GM21381 (cell line): ENCODE measurements around the gene UPF3B.
A peak's percentile ranks its signal among the peaks of the same experiment; 100 is the strongest.
"Not testable (repeated sequence)": the region's sequence is repeated elsewhere in the genome, so short reads cannot be mapped to it uniquely, and the experiment has no call there.

Experiments
- ATAC-seq: cut with Tn5 transposase; IDR thresholded peaks from one replicate; pipeline ENCODE4 v1.9.1; 2021; ENCODE audit warnings: mild to moderate bottlenecking, moderate library complexity; ENCODE audit not compliant: unreplicated experiment

UPF3B gene

GRCh38 chrX:119852382-119853353, at the start of gene UPF3B:
TSS of gene UPF3B (minus strand) at chrX:119852963. CDS start at chrX:119852928, 35 bp downstream.
- peak; percentile 97 for ATAC-seq

DNA sequence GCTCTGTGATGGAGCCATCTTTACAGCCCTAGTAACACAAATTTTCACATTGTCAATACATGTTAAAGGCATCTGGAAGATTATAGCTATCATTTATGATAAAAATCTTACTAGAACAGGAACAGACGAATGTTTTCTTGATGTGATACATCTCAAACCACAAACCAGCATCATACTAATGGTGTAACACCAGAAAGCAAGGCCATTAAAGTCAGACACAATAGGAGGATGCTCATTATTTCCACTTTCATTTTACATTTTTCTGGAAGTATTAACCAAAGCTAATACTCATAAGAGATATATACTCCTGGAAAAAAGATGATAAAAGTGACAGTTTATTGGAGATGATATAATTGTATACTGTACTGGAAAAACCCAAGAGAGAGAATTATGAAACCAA, 48.2 kb upstream of the UPF3B start:
- ATAC-seq: no peak

DNA sequence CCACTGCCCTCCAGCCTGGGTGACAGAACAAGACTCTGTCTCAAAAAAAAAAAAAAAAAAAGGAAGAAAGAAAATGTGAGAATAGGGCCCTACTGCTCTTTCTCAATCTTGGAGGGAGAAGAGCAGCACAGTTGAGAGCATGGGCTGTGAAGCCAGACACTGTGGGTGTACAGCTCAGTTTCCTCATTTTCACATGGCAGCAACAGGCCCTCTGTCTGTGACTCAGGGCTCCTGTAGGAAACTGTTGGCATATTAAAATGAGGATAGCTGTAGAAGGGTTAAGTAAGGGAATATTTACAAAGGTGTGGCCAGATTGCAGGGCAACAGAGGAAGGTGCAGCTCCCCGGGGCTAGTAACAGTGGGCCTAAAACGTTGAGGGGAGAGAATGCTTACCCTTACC, 46.4 kb upstream of the UPF3B start:
- no peak for ATAC-seq

GRCh38 chrX:119895843-119896326, 43.1 kb upstream of the UPF3B start, which contains the start of gene AKAP14:
TSS of gene AKAP14 (plus strand) at chrX:119895893. CDS start at chrX:119903224, 7,331 bp downstream.
- ATAC-seq: no peak

- not testable (repeated sequence) for ATAC-seq
Measured at GRCh38 chrX:119891961-119892692, 39.4 kb upstream of the UPF3B start.

DNA sequence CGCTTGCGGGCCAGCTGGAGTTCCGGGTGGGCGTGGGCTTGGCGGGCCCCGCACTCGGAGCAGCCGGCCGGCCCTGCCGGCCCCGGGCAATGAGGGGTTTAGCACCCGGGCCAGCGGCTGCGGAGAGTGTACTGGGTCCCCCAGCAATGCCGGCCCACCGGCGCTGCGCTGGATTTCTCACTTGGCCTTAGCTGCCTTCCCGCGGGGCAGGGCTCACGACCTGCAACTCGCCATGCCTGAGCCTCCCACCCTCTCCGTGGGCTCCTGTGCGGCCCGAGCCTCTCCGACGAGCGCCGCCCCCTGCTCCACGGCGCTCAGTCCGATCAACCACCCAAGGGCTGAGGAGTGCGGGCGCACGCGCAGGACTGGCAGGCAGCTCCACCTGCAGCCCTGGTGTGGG, 37.9 kb upstream of the UPF3B start:
- not testable (repeated sequence) for ATAC-seq

DNA sequence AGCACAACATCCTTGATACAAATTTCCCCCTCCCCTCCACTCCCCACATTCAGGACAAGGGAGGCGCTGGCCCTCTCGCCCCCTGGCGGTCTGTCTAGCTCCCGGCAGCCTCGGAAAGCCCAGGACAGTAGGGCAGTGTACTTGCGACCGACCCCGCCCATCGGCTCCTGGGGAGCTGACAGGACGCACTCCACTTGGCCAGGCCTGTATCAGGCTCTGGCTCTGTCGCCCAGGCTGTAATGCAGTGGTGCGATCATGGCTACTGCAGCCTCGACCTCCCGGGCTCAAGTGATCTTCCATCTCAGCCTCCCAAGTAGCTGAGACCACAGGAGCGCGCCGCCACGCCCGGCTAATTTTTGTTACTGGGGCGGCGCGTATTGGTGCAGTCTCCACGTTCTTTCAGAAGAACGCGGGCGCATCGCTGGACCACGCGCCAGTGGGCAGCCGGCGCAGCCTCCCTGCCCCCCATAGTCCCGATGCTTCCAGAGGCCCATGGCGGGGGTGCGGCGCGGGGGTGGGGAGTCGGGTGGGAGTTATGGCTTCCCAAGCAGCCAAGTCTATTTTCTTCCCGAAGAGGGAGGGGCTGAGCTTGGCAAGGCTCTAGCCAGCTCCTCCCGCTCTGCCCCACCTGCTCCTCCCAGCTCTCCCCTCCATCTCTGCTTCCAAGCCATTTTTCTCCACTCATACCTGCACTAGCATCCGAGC, 35.1 kb upstream of the UPF3B start:
- ATAC-seq: peak; percentile 77

GRCh38 chrX:119885554-119886428, 33.0 kb upstream of the UPF3B start:
- no peak for ATAC-seq

DNA sequence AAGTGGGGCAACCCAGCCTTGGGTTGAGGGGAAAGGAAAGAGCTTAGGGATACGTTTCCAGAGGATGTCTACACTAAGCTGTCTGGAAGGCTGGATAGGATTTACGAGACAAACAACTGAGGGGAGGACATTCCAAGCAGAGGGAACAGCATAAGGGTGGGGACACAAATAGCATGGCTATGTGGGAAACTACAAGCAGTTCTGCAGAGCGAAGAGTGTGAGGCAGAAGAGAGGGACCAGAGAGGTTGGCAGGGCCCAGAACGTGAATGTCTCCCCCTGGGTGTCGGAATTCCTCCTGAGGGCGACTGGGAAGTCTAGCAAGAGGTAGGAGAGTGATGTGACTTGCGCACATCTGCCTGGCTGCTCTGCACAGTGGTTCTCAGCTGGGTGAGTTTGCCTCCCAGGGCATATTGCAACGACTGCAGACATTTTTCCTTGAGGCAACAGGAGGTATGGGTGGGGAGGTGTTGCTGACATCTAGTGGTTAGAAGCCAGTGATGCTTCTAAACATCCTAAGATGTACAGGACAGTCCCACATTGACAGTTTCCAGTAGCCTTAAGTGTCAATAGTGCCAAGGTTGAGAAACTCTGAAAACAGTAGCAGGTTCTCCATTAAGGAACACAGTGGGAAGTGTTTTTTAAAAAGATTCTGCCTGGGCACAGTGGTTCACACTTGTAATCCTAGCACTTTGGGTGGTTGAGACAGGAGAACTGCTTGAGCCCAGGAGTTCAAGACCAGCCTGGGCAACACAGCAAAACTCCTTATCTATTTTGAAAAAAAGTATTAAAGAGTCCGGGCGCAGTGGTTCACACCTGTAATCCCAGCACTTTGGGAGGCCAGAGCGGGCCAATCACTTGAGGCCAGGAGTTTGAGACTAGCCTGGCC, 28.0 kb upstream of the UPF3B start:
- peak; percentile 79 for ATAC-seq

- ATAC-seq: no peak
Measured at GRCh38 chrX:119880076-119880475, 27.3 kb upstream of the UPF3B start.

GRCh38 chrX:119878740-119879139, 26.0 kb upstream of the UPF3B start:
- no peak for ATAC-seq

DNA sequence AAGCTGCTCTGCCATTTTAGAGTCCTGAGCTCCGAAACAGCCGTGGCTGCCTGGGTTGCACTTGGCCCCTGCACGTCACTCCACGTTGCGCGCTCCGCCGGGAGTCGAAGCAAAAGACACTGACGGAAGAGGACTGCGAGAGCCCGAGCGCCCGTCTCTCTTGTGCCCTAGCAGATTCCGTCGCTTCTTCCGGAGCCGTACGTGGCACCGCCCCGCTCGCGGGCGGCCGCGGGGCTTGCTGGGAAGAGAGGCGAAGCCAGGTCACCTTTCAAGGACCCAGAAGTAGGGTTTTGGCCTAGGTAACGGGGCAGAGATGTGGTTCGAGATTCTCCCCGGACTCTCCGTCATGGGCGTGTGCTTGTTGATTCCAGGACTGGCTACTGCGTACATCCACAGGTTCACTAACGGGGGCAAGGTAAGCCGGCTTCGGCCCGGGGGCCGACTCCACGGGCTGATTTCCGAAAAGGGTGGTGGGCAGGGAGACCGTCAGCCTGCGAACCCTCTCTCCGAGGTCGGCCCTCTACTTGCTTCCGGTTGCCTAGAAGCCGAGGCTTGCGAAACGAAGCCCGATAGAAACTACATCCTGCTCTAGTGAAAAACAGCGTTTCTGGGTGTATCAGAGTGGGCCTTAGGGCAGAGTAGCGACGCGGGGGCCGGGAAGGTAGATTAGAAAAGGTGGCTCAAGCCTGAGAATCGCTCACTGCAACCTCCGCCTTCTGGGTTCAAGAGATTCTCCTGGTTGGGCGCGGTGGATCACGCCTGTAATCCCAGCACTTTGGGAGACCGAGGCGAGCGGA, 19.0 kb upstream of the UPF3B start, which contains the start of the genes NDUFA1 and RNF113A:
TSS of gene NDUFA1 (plus strand) at position 234 of the 797 bp plus-strand sequence. CDS start at position 314, 80 bp downstream.
TSS of gene RNF113A (minus strand) at position 135 of the 797 bp plus-strand sequence. CDS start at position 15, 120 bp downstream.
- peak; percentile 94 for ATAC-seq

- ATAC-seq: peak; percentile 40
Measured at GRCh38 chrX:119871245-119871598, 18.5 kb upstream of the UPF3B start.

GRCh38 chrX:119870626-119871131, 17.9 kb upstream of the UPF3B start:
- peak; percentile 16 for ATAC-seq

DNA sequence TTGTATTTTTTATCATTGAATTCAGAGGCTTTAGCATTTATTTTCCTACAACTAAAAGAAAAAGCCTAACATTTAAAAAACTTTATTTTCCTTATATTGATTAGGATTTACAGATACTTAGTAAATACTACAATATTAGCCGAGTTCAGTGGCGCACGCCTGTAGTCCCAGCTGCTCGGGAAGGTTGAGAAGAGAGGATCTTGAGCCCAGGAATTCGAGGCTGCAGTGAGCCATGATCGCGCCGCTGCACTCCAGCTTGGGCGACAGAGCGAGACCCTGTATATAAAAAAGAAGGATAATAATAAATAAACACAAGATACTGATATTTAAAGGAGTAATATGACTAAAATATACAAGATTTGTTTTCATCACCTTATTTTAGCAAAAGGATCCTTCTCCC, 681 bp upstream of the UPF3B start:
- no peak for ATAC-seq

- ATAC-seq: no peak
Measured at GRCh38 chrX:119833905-119834304, 18.9 kb downstream of the UPF3B start.

- ATAC-seq: no peak
Measured at GRCh38 chrX:119828446-119828845, 24.3 kb downstream of the UPF3B start.
